Right lobe of liver (tissue), 6 donors: Measurements from ENCODE around the gene CALY. TPM values are rescaled to one million over a fixed set of nuclear protein-coding genes. Genes with fewer than 3 reads are reported as not detected.

ENCODE experiments used
- ATAC-seq, 4 donors: fragments of 200-7000 bp; cut with Tn5 transposase; one replicate each; pipeline ENCODE4 v1.9.1; 2020; ENCODE audit warnings: mild to moderate bottlenecking in 4 of 4, moderate library complexity in 4 of 4
- DNase-seq, 3 donors: peaks; one replicate each; pipeline ENCODE4 v3.0.0-alpha.2; 2020
- H3K27ac ChIP-seq, 3 donors: fragments of 200-600 bp; one replicate each; pipeline ENCODE4 v1.8.0; 2022
- H3K27me3 ChIP-seq, 2 donors: fragments of 200-600 bp; one replicate each; pipeline ENCODE4 v1.8.0; 2022
- H3K36me3 ChIP-seq, 4 donors: fragments of 200-600 bp; sonication (generic) in 1 of 4; one replicate each; pipeline versions ENCODE4 v1.5.1 to v1.8.0; 2017 to 2022; ENCODE audit warnings: control low read depth in 1 of 4
- H3K4me1 ChIP-seq, 4 donors: fragments of 200-600 bp; sonication (generic) in 1 of 4; one replicate each; pipeline versions ENCODE4 v1.5.1 to v1.8.0; 2017 to 2022; ENCODE audit warnings: control low read depth in 1 of 4
- H3K4me3 ChIP-seq, 3 donors: fragments of 200-600 bp; one replicate each; pipeline ENCODE4 v1.8.0; 2022
- H3K9me3 ChIP-seq, 4 donors: fragments of 200-600 bp; sonication (generic) in 1 of 4; one replicate each; pipeline versions ENCODE4 v1.5.1 to v1.8.0; 2017 to 2022; ENCODE audit warnings: control low read depth in 1 of 4
- CTCF ChIP-seq, 4 donors: fragments of 200-600 bp in 3 of 4; fragments of 450-650 bp in 1 of 4; IDR thresholded peaks; one replicate each; pipeline versions ENCODE4 v1.5.1 to v1.8.0; 2016 to 2022; ENCODE audit warnings: antibody characterized with exemption in 4 of 4, mild to moderate bottlenecking in 2 of 4
- POLR2A ChIP-seq: fragments of 450-650 bp; IDR thresholded peaks from one replicate; pipeline ENCODE4 v1.6.1; 2017; ENCODE audit warnings: antibody characterized with exemption, mild to moderate bottlenecking
- WGBS: methylation state at CpG from one replicate; pipeline ENCODE4 v1.1.6; 2018; ENCODE audit warnings: low coverage, low lambda C conversion rate; ENCODE audit not compliant: insufficient coverage; ENCODE audit errors: missing lambda C conversion rate; 5-methylcytosine and 5-hydroxymethylcytosine counted together
- intact Hi-C, 2 donors: fragments of 100-400 bp; cut with DNase I; formaldehyde crosslinking; loops; one replicate each; pipeline versions ENCODE4 v1.11.2 to v1.14.1; 2022
- total RNA-seq, 6 experiments: library from RNA; depleted of rRNA in 2 of 6; stranded (reverse); fragments of >200 nt in 2 of 6; fragmentation: NEBNext Ultra II Directional in 3 of 6; extraction: Animal tissue kit (Norgen Biotek cat#: 25700) in 3 of 6; gene quantifications; one replicate each; pipeline versions ENCODE4 v1.1.0 to v1.2.4, GENCODE V29; 2016 to 2023
- donor health status: DM: no; HTN: yes; CAD: no.
- donor health status: DM: no; HTN: no; CAD: no.
- donor health status: DM: no; HTN: no; CAD: no.
- donor health status: DM: no; HTN: yes; CAD: no.
- donor health status: DM: no; HTN: yes; CAD: no.

The CALY gene
- total RNA-seq, 6 experiments from 2014 or later, result not detected

- TF ChIP-seq POLR2A (no peak), CTCF (IDR thresholded peaks at IDR 0.05) (no peak)
- intact Hi-C loops, result no loop called here
- no peak overlapping the region for H3K4me3 ChIP-seq
- WGBS, result no CpG with 5 or more reads among the region's 14 CpGs
- no peak overlapping the region for H3K27ac ChIP-seq
- H3K36me3 ChIP-seq, result peaks cover 0 to 36% (median 23%) of the 10 kb centered on the region in 4 donors
- DNase-seq (no peak), ATAC-seq (peak in 1 of 4 donors; percentile 5)
- H3K9me3 ChIP-seq, result no peaks in the 10 kb centered on the region
- H3K4me1 ChIP-seq, result peaks cover 0 to 17% (median 3%) of the 10 kb centered on the region in 4 donors
- H3K27me3 ChIP-seq, result no peaks in the 10 kb centered on the region
These were observed 34.5 kb downstream of the CALY start for GRCh38 chr10:133302230-133302629.

- intact Hi-C loops, result no loop called here
- ATAC-seq, result no peak
- DNase-seq, result no peak
- no peak overlapping the region for H3K27ac ChIP-seq
- peaks cover 0 to under 1% (median 0%) of the 10 kb centered on the region in 4 donors for H3K4me1 ChIP-seq
- H3K27me3 ChIP-seq, result no peaks in the 10 kb centered on the region
- H3K36me3 ChIP-seq, result peaks cover 0 to 60% (median 36%) of the 10 kb centered on the region in 4 donors
- TF ChIP-seq POLR2A (no peak), CTCF (IDR thresholded peaks at IDR 0.05) (no peak)
- WGBS, result 95% methylated on average over 7 of the region's 14 CpGs
- H3K9me3 ChIP-seq, result no peaks in the 10 kb centered on the region
- H3K4me3 ChIP-seq, result no peak overlapping the region
These were observed 37.0 kb downstream of the CALY start for GRCh38 chr10:133299738-133300137.

GRCh38 chr10:133299224-133299623, 37.5 kb downstream of the CALY start:
- no peak for ATAC-seq
- intact Hi-C loops, result no loop called here
- no peaks in the 10 kb centered on the region for H3K9me3 ChIP-seq
- no peak overlapping the region for H3K4me3 ChIP-seq
- 100% methylated on average over 4 of the region's 10 CpGs for WGBS
- H3K36me3 ChIP-seq, result peaks cover 0 to 65% (median 41%) of the 10 kb centered on the region in 4 donors
- TF ChIP-seq POLR2A (no peak), CTCF (IDR thresholded peaks at IDR 0.05) (no peak)
- H3K4me1 ChIP-seq, result no peaks in the 10 kb centered on the region
- H3K27me3 ChIP-seq, result no peaks in the 10 kb centered on the region
- DNase-seq, result no peak
- no peak overlapping the region for H3K27ac ChIP-seq

- H3K4me1 ChIP-seq, result no peaks in the 10 kb centered on the region
- no peaks in the 10 kb centered on the region for H3K9me3 ChIP-seq
- TF ChIP-seq CTCF (IDR thresholded peaks at IDR 0.05) (no peak), POLR2A (no peak)
- H3K27me3 ChIP-seq, result no peaks in the 10 kb centered on the region
- no CpG with 5 or more reads among the region's 14 CpGs for WGBS
- intact Hi-C loops, result no loop called here
- DNase-seq, result no peak
- ATAC-seq, result no peak
- H3K4me3 ChIP-seq, result no peak overlapping the region
- no peak overlapping the region for H3K27ac ChIP-seq
- peaks cover 0 to 73% (median 44%) of the 10 kb centered on the region in 4 donors for H3K36me3 ChIP-seq
These were observed 38.2 kb downstream of the CALY start for GRCh38 chr10:133298466-133298865.

GRCh38 chr10:133297504-133297903, 39.2 kb downstream of the CALY start:
- no peaks in the 10 kb centered on the region for H3K4me1 ChIP-seq
- WGBS, result 97% methylated on average over 5 of the region's 10 CpGs
- no peak for TF ChIP-seq POLR2A
- no peak for TF ChIP-seq CTCF (IDR thresholded peaks at IDR 0.05)
- intact Hi-C loops, result no loop called here
- no peak for ATAC-seq
- H3K9me3 ChIP-seq, result no peaks in the 10 kb centered on the region
- H3K27me3 ChIP-seq, result no peaks in the 10 kb centered on the region
- peaks cover 4 to 81% (median 51%) of the 10 kb centered on the region in 4 donors for H3K36me3 ChIP-seq
- no peak overlapping the region for H3K4me3 ChIP-seq
- no peak overlapping the region for H3K27ac ChIP-seq
- DNase-seq, result no peak
